K562 (cell line): ENCODE results near the gene ANKRD27. TPM values are rescaled to one million over a fixed set of nuclear protein-coding genes. Genes with fewer than 3 reads are reported as not detected.

Source experiments
- BMI1 ChIP-seq: fragments of 150-350 bp; IDR thresholded peaks from 2 replicates; pipeline ENCODE4 v1.6.1; 2014; ENCODE audit warnings: low read length
- CEBPZ ChIP-seq: fragments of 150-350 bp; IDR thresholded peaks from 2 replicates; pipeline ENCODE4 v1.6.1; 2014; ENCODE audit warnings: low read depth, mild to moderate bottlenecking, low read length, borderline replicate concordance
- COPS2 ChIP-seq: fragments of 450-650 bp; conservative IDR thresholded peaks from 2 replicates; pipeline ENCODE4 v1.6.1; 2016; ENCODE audit warnings: mild to moderate bottlenecking, moderate library complexity
- CXXC5 ChIP-seq: fragments of 250-450 bp; sonication (Bioruptor Pico); IDR thresholded peaks from 2 replicates; pipeline ENCODE4 v1.8.0; 2022; ENCODE audit warnings: inconsistent platforms, mild to moderate bottlenecking, moderate library complexity
- EWSR1 ChIP-seq: fragments of 450-650 bp; IDR thresholded peaks from 2 replicates; pipeline ENCODE4 v1.6.1; 2018; ENCODE audit warnings: borderline replicate concordance, mild to moderate bottlenecking, low read depth, moderate library complexity; ENCODE audit not compliant: partially characterized antibody
- GTF2F1 ChIP-seq: IDR thresholded peaks from 2 replicates; pipeline ENCODE4 v1.6.1; 2011; ENCODE audit warnings: low read depth, low read length, improper control_type of control experiment
- HSF4 ChIP-seq: fragments of 250-450 bp; sonication (Bioruptor Pico); IDR thresholded peaks from 2 replicates; pipeline ENCODE4 v2.1.2; 2022; ENCODE audit warnings: mild to moderate bottlenecking, moderate library complexity, borderline replicate concordance
- MAFF ChIP-seq: IDR thresholded peaks from 2 replicates; pipeline ENCODE4 v1.6.1; 2012; ENCODE audit warnings: low read length, improper control_type of control experiment
- NFRKB ChIP-seq: fragments of 450-650 bp; IDR thresholded peaks from 2 replicates; pipeline ENCODE4 v1.6.1; 2016; ENCODE audit warnings: low read depth
- RAD21 ChIP-seq, 2 experiments: fragments of 250-450 bp in 1 of 2; fragments of 450-650 bp in 1 of 2; sonication (Bioruptor Pico) in 1 of 2; formaldehyde crosslinking in 1 of 2; IDR thresholded peaks in 1 of 2; conservative IDR thresholded peaks in 1 of 2; 2 replicates each; pipeline versions ENCODE4 v1.4.0 to v1.8.0; 2020 to 2022; ENCODE audit warnings: mild to moderate bottlenecking in 2 of 2, moderate library complexity in 1 of 2
- RAD51 ChIP-seq: fragments of 450-650 bp; IDR thresholded peaks from 2 replicates; pipeline ENCODE4 v1.7.1; 2016; ENCODE audit warnings: low read depth, mild to moderate bottlenecking, borderline replicate concordance
- RBM15 ChIP-seq: fragments of 200-400 bp; formaldehyde crosslinking; IDR thresholded peaks from 2 replicates; pipeline ENCODE4 v1.6.1; 2018; ENCODE audit warnings: mild to moderate bottlenecking, low read length, moderate library complexity; ENCODE audit not compliant: insufficient read depth
- TOE1 ChIP-seq, 2 experiments: fragments of 450-650 bp in 1 of 2; sonication (generic) in 1 of 2; formaldehyde crosslinking in 1 of 2; IDR thresholded peaks; 2 replicates each; pipeline versions ENCODE4 v1.7.1 to v1.8.0; 2016 to 2022; ENCODE audit warnings: borderline replicate concordance in 2 of 2, mild to moderate bottlenecking in 2 of 2, antibody characterized with exemption in 1 of 2, inconsistent platforms in 1 of 2, low read depth in 1 of 2, missing genetic modification reagents in 1 of 2, moderate library complexity in 1 of 2
- VEZF1 ChIP-seq: fragments of 200-800 bp; sonication (Bioruptor generic); IDR thresholded peaks from 2 replicates; pipeline ENCODE4 v1.6.1; 2017; ENCODE audit warnings: missing genetic modification characterization, missing compliant biosample characterization
- YY1 ChIP-seq, 3 experiments: IDR thresholded peaks; 2 replicates each; pipeline ENCODE4 v1.6.1; 2011; ENCODE audit warnings: low read length in 2 of 3, mild to moderate bottlenecking in 2 of 3, moderate library complexity in 2 of 3, borderline replicate concordance in 1 of 3, control low read depth in 1 of 3, low read depth in 1 of 3; ENCODE audit not compliant: insufficient read depth in 3 of 3, insufficient replicate concordance in 2 of 3, control insufficient read depth in 1 of 3, insufficient read length in 1 of 3; ENCODE audit errors: extremely low read depth in 1 of 3
- ZNF133 ChIP-seq: fragments of 250-450 bp; sonication (Bioruptor Pico); IDR thresholded peaks from 2 replicates; pipeline ENCODE4 v1.4.0; 2020; ENCODE audit warnings: mild to moderate bottlenecking
- ZNF143 ChIP-seq: sonication (generic); formaldehyde crosslinking; IDR thresholded peaks from 2 replicates; pipeline ENCODE4 v1.9.0; 2022; ENCODE audit warnings: mild to moderate bottlenecking, missing genetic modification reagents
- ZNF197 ChIP-seq: fragments of 200-800 bp; sonication (Bioruptor generic); IDR thresholded peaks from 2 replicates; pipeline ENCODE4 v1.6.1; 2016; ENCODE audit warnings: low read depth, missing genetic modification characterization, missing compliant biosample characterization
- ZNF224 ChIP-seq: sonication (generic); formaldehyde crosslinking; IDR thresholded peaks from 2 replicates; pipeline ENCODE4 v1.8.0; 2022; ENCODE audit warnings: mild to moderate bottlenecking, missing genetic modification reagents
- ZNF263 ChIP-seq: sonication (generic); formaldehyde crosslinking; IDR thresholded peaks from 2 replicates; pipeline ENCODE4 v1.8.0; 2022; ENCODE audit warnings: mild to moderate bottlenecking, missing genetic modification reagents, borderline replicate concordance
- ZNF311 ChIP-seq: fragments of 250-450 bp; sonication (Bioruptor Pico); IDR thresholded peaks from 2 replicates; pipeline ENCODE4 v1.4.0; 2020; ENCODE audit warnings: mild to moderate bottlenecking, moderate library complexity
- ZNF766 ChIP-seq: fragments of 200-800 bp; sonication (Bioruptor generic); conservative IDR thresholded peaks from 2 replicates; pipeline ENCODE4 v1.6.1; 2016; ENCODE audit warnings: missing genetic modification characterization, missing compliant biosample characterization
- polyA plus RNA-seq, 8 experiments: library from polyadenylated mRNA; depleted of rRNA in 4 of 8; stranded (reverse) in 5 of 8; unstranded in 3 of 8; fragments of >200 nt; fragmentation: Nextera tagmentation in 2 of 8; fragmentation: Illumina TruSeq in 1 of 8; extraction: Ambion mirVana in 2 of 8; extraction: Trizol in 1 of 8; gene quantifications; 2 replicates each; pipeline versions ENCODE4 v1.2.1 to v1.2.3, GENCODE V29; 2011 to 2014; ENCODE audit warnings: inconsistent platforms in 1 of 8, missing spikeins in 1 of 8
- total RNA-seq, 7 experiments: library from RNA; depleted of rRNA in 6 of 7; stranded (reverse); fragments of >200 nt in 6 of 7; fragmentation: Illumina TruSeq in 2 of 7; extraction: Trizol in 2 of 7; gene quantifications; 2 replicates each; pipeline versions ENCODE4 v1.2.1 to v1.2.3, GENCODE V29; 2011 to 2021; ENCODE audit warnings: low replicate concordance in 1 of 7

ANKRD27 gene
- total and polyA plus RNA-seq, 9 of the 15 experiments (the other 6 are each of a cell fraction or from before 2014, with no cell fraction given), result 5.3 to 71.3 (median 54.2) TPM

- no peak for TF ChIP-seq RAD21 (CRISPR knock-in tag; conservative IDR thresholded peaks at IDR 0.05 in 1 of 2, IDR thresholded peaks at IDR 0.05 in 1 of 2)
- no peak for TF ChIP-seq HSF4
- no peak for TF ChIP-seq COPS2
- no peak for TF ChIP-seq RBM15
- TF ChIP-seq RAD51, result 0 out of 2 replicates have a peak, but pooled peaks have one; percentile 13
- TF ChIP-seq VEZF1 (CRISPR knock-in tag), result peak; percentile 88
- TF ChIP-seq ZNF311 (CRISPR knock-in tag), result no peak
- TF ChIP-seq CEBPZ, result no peak
- TF ChIP-seq CXXC5 (CRISPR knock-in tag), result peak; percentile 73
- TF ChIP-seq TOE1 (IDR thresholded peaks at IDR 0.05; ENCODE audit: borderline replicate concordance), result peak; percentile 13; the same call in 1 of the 2 replicates
- no peak for TF ChIP-seq TOE1 (CRISPR knock-in tag; IDR thresholded peaks at IDR 0.05; ENCODE audit: borderline replicate concordance, low read depth)
- peak in 2 of 3 experiments; percentile 52 to 79 for TF ChIP-seq YY1 (IDR thresholded peaks at IDR 0.05; ENCODE audit: borderline replicate concordance in 1 of 3, control insufficient read depth in 1 of 3, extremely low read depth in 1 of 3, insufficient read depth in 3 of 3, insufficient read length in 1 of 3, insufficient replicate concordance in 2 of 3, low read depth in 1 of 3, low read length in 2 of 3)
- no peak for TF ChIP-seq BMI1
- TF ChIP-seq ZNF766, result peak; percentile 65
- no peak for TF ChIP-seq ZNF197 (CRISPR knock-in tag)
- no peak for TF ChIP-seq EWSR1
- TF ChIP-seq ZNF263 (CRISPR knock-in tag), result no peak; the same call in 1 of the 2 replicates
- no peak for TF ChIP-seq ZNF224 (CRISPR knock-in tag)
- no peak for TF ChIP-seq MAFF
- TF ChIP-seq ZNF133 (CRISPR knock-in tag), result no peak
- TF ChIP-seq GTF2F1, result no peak
- no peak for TF ChIP-seq NFRKB
- no peak for TF ChIP-seq ZNF143 (CRISPR knock-in tag)
Measured at GRCh38 chr19:32580901-32581704, 93.9 kb downstream of the ANKRD27 start, which contains the start of gene PDCD5 (continued).
